CD4-positive, CD25-positive, alpha-beta regulatory T cell (primary cell): ENCODE measurements around the gene ASB5. TPM values are rescaled to one million over a fixed set of nuclear protein-coding genes. Genes with fewer than 3 reads are reported as not detected.

Experiments
- ATAC-seq, 2 donors: fragments of 150-1000 bp; cut with Tn5 transposase; one replicate each; pipeline ENCODE4 v1.10.0; 2021; ENCODE audit warnings: low read depth in 2 of 2, moderate number of reproducible peaks in 2 of 2, moderate library complexity in 1 of 2
- DNase-seq, 3 donors: peaks; one replicate each; pipeline versions ENCODE4 v3.0.0 to v3.0.0-alpha.2; 2012 to 2022; ENCODE audit warnings: mixed read lengths in 1 of 3
- H3K27ac ChIP-seq: one replicate; pipeline ENCODE4 v1.7.0; 2013; ENCODE audit warnings: mild to moderate bottlenecking, low read length; ENCODE audit not compliant: insufficient read depth, poor library complexity, severe bottlenecking
- H3K27me3 ChIP-seq: one replicate; pipeline ENCODE4 v1.7.0; 2013; ENCODE audit warnings: low read length; ENCODE audit not compliant: control insufficient read depth, insufficient read depth
- H3K36me3 ChIP-seq: one replicate; pipeline ENCODE4 v1.7.0; 2013; ENCODE audit warnings: mild to moderate bottlenecking, low read length, moderate library complexity; ENCODE audit not compliant: control insufficient read depth, insufficient read depth
- H3K4me1 ChIP-seq: 2 replicates; pipeline ENCODE4 v1.7.0; 2013; ENCODE audit warnings: mild to moderate bottlenecking, low read length; ENCODE audit not compliant: insufficient read depth, control insufficient read depth, poor library complexity, severe bottlenecking
- H3K4me3 ChIP-seq: one replicate; pipeline ENCODE4 v1.7.0; 2013; ENCODE audit warnings: low read depth, mild to moderate bottlenecking, low read length, moderate library complexity
- H3K9me3 ChIP-seq, 2 experiments: 1 replicate in 1 of 2; 2 replicates in 1 of 2; pipeline ENCODE4 v1.7.0; 2013; ENCODE audit warnings: low read length in 2 of 2, mild to moderate bottlenecking in 1 of 2, moderate library complexity in 1 of 2; ENCODE audit not compliant: control insufficient read depth in 2 of 2
- H3K27ac Mint-ChIP-seq, 3 donors: one replicate each; pipeline ENCODE4 v1.8.0; 2020 to 2022; ENCODE audit warnings: mild to moderate bottlenecking in 3 of 3, mixed read lengths in 3 of 3, moderate library complexity in 2 of 3
- H3K27me3 Mint-ChIP-seq: one replicate; pipeline ENCODE4 v1.8.0; 2022; ENCODE audit warnings: mild to moderate bottlenecking, mixed read lengths
- H3K36me3 Mint-ChIP-seq: one replicate; pipeline ENCODE4 v1.8.0; 2020; ENCODE audit warnings: mixed read lengths
- H3K4me1 Mint-ChIP-seq, 4 donors: one replicate each; pipeline ENCODE4 v1.8.0; 2020 to 2022; ENCODE audit warnings: mixed read lengths in 4 of 4, mild to moderate bottlenecking in 1 of 4
- H3K4me3 Mint-ChIP-seq, 4 donors: one replicate each; pipeline ENCODE4 v1.8.0; 2020 to 2022; ENCODE audit warnings: mild to moderate bottlenecking in 4 of 4, mixed read lengths in 4 of 4, moderate library complexity in 3 of 4
- H3K9me3 Mint-ChIP-seq, 7 donors: one replicate each; pipeline ENCODE4 v1.8.0; 2020 to 2022; ENCODE audit warnings: mixed read lengths in 7 of 7, mild to moderate bottlenecking in 3 of 7, moderate library complexity in 2 of 7
- polyA plus RNA-seq, 4 donors: library from polyadenylated mRNA; unstranded; fragments of 300-500 nt; fragmentation: Illumina TruSeq; gene quantifications; one replicate each; pipeline ENCODE4 v1.2.3, GENCODE V29; 2021
- total RNA-seq: library from RNA; stranded (reverse); gene quantifications from one replicate; pipeline ENCODE4 v1.2.3, GENCODE V29; 2022

The ASB5 gene
- total and polyA plus RNA-seq, 5 donors from 2014 or later = not detected

GRCh38 chr4:176261481-176261880 lies 7.5 kb downstream of the ASB5 start:
- Mint-ChIP-seq H3K27me3 (peaks cover 6% of the 10 kb centered on the region), H3K9me3 (no peaks in the 10 kb centered on the region), H3K27ac (no peak overlapping the region), H3K4me1 (no peaks in the 10 kb centered on the region), H3K4me3 (no peak overlapping the region), H3K36me3 (no peaks in the 10 kb centered on the region)
- Histone ChIP-seq H3K4me3 (no peak overlapping the region), H3K9me3 (no peaks in the 10 kb centered on the region), H3K27ac (no peak overlapping the region), H3K36me3 (no peaks in the 10 kb centered on the region), H3K4me1 (no peaks in the 10 kb centered on the region), H3K27me3 (peaks cover 2% of the 10 kb centered on the region)
- DNase-seq (no peak), ATAC-seq (no peak)

GRCh38 chr4:176261018-176261417 lies 8.0 kb downstream of the ASB5 start:
- no peaks in the 10 kb centered on the region for H3K4me1 ChIP-seq
- H3K27me3 ChIP-seq = peaks cover 2% of the 10 kb centered on the region
- no peaks in the 10 kb centered on the region for H3K9me3 ChIP-seq
- Mint-ChIP-seq H3K4me3 (no peak overlapping the region), H3K36me3 (no peaks in the 10 kb centered on the region), H3K9me3 (no peaks in the 10 kb centered on the region), H3K4me1 (no peaks in the 10 kb centered on the region), H3K27me3 (peaks cover 6% of the 10 kb centered on the region), H3K27ac (no peak overlapping the region)
- DNase-seq (no peak), ATAC-seq (no peak)
- H3K36me3 ChIP-seq = no peaks in the 10 kb centered on the region
- H3K4me3 ChIP-seq = no peak overlapping the region
- no peak overlapping the region for H3K27ac ChIP-seq

GRCh38 chr4:176259330-176260090 lies 9.5 kb downstream of the ASB5 start:
- ATAC-seq (no peak), DNase-seq (no peak)
- peaks cover 9% of the 10 kb centered on the region for H3K27me3 Mint-ChIP-seq
- H3K36me3 ChIP-seq = no peaks in the 10 kb centered on the region
- no peak overlapping the region for H3K4me3 ChIP-seq
- H3K27me3 ChIP-seq = no peaks in the 10 kb centered on the region
- no peaks in the 10 kb centered on the region for H3K4me1 ChIP-seq
- H3K9me3 Mint-ChIP-seq = no peaks in the 10 kb centered on the region
- H3K36me3 Mint-ChIP-seq = no peaks in the 10 kb centered on the region
- H3K4me1 Mint-ChIP-seq = no peaks in the 10 kb centered on the region
- H3K4me3 Mint-ChIP-seq = no peak overlapping the region
- no peak overlapping the region for H3K27ac ChIP-seq
- no peaks in the 10 kb centered on the region for H3K9me3 ChIP-seq
- no peak overlapping the region for H3K27ac Mint-ChIP-seq

GRCh38 chr4:176258135-176258534 lies 10.9 kb downstream of the ASB5 start:
- Mint-ChIP-seq H3K4me1 (no peaks in the 10 kb centered on the region), H3K27me3 (peaks cover 5% of the 10 kb centered on the region), H3K4me3 (no peak overlapping the region), H3K9me3 (no peaks in the 10 kb centered on the region), H3K27ac (no peak overlapping the region), H3K36me3 (no peaks in the 10 kb centered on the region)
- Histone ChIP-seq H3K4me3 (no peak overlapping the region), H3K9me3 (no peaks in the 10 kb centered on the region), H3K27ac (no peak overlapping the region), H3K4me1 (no peaks in the 10 kb centered on the region), H3K27me3 (no peaks in the 10 kb centered on the region), H3K36me3 (no peaks in the 10 kb centered on the region)
- no peak for ATAC-seq
- no peak for DNase-seq

GRCh38 chr4:176256921-176257320 lies 12.1 kb downstream of the ASB5 start:
- no peaks in the 10 kb centered on the region for H3K4me1 Mint-ChIP-seq
- H3K27ac Mint-ChIP-seq = no peak overlapping the region
- no peak overlapping the region for H3K4me3 Mint-ChIP-seq
- no peaks in the 10 kb centered on the region for H3K9me3 ChIP-seq
- DNase-seq = no peak
- H3K27me3 ChIP-seq = no peaks in the 10 kb centered on the region
- no peak overlapping the region for H3K4me3 ChIP-seq
- H3K4me1 ChIP-seq = no peaks in the 10 kb centered on the region
- no peaks in the 10 kb centered on the region for H3K9me3 Mint-ChIP-seq
- no peaks in the 10 kb centered on the region for H3K36me3 Mint-ChIP-seq
- H3K27me3 Mint-ChIP-seq = peaks cover 5% of the 10 kb centered on the region
- no peaks in the 10 kb centered on the region for H3K36me3 ChIP-seq
- no peak overlapping the region for H3K27ac ChIP-seq
- ATAC-seq = no peak

- Histone ChIP-seq H3K36me3 (no peaks in the 10 kb centered on the region), H3K4me3 (no peak overlapping the region), H3K27me3 (no peaks in the 10 kb centered on the region), H3K27ac (no peak overlapping the region), H3K9me3 (no peaks in the 10 kb centered on the region), H3K4me1 (no peaks in the 10 kb centered on the region)
- Mint-ChIP-seq H3K4me1 (no peaks in the 10 kb centered on the region), H3K27me3 (no peaks in the 10 kb centered on the region), H3K36me3 (no peaks in the 10 kb centered on the region), H3K4me3 (no peak overlapping the region), H3K9me3 (no peaks in the 10 kb centered on the region), H3K27ac (no peak overlapping the region)
- DNase-seq = no peak
- ATAC-seq = no peak
Measured at GRCh38 chr4:176242764-176243347, 26.2 kb downstream of the ASB5 start.

GRCh38 chr4:176241703-176242102 lies 27.3 kb downstream of the ASB5 start:
- no peak for DNase-seq
- no peaks in the 10 kb centered on the region for H3K27me3 ChIP-seq
- H3K27me3 Mint-ChIP-seq = no peaks in the 10 kb centered on the region
- H3K4me3 Mint-ChIP-seq = no peak overlapping the region
- H3K36me3 ChIP-seq = no peaks in the 10 kb centered on the region
- no peak overlapping the region for H3K27ac Mint-ChIP-seq
- H3K4me3 ChIP-seq = no peak overlapping the region
- H3K9me3 ChIP-seq = no peaks in the 10 kb centered on the region
- no peaks in the 10 kb centered on the region for H3K4me1 Mint-ChIP-seq
- no peak for ATAC-seq
- H3K36me3 Mint-ChIP-seq = no peaks in the 10 kb centered on the region
- H3K27ac ChIP-seq = no peak overlapping the region
- H3K9me3 Mint-ChIP-seq = no peaks in the 10 kb centered on the region
- no peaks in the 10 kb centered on the region for H3K4me1 ChIP-seq

- Mint-ChIP-seq H3K4me1 (no peaks in the 10 kb centered on the region), H3K36me3 (no peaks in the 10 kb centered on the region), H3K4me3 (no peak overlapping the region), H3K9me3 (no peaks in the 10 kb centered on the region), H3K27ac (no peak overlapping the region), H3K27me3 (no peaks in the 10 kb centered on the region)
- no peak overlapping the region for H3K4me3 ChIP-seq
- no peaks in the 10 kb centered on the region for H3K36me3 ChIP-seq
- no peaks in the 10 kb centered on the region for H3K9me3 ChIP-seq
- H3K27ac ChIP-seq = no peak overlapping the region
- DNase-seq (no peak), ATAC-seq (no peak)
- H3K27me3 ChIP-seq = no peaks in the 10 kb centered on the region
- H3K4me1 ChIP-seq = no peaks in the 10 kb centered on the region
Measured at GRCh38 chr4:176238826-176239225, 30.2 kb downstream of the ASB5 start.
